ENCODE data around the gene HDAC4. TPM values are rescaled to one million over a fixed set of nuclear protein-coding genes. Genes with fewer than 3 reads are reported as not detected.

Gene HDAC4
- total and polyA plus RNA-seq, 2 of the 8 experiments (the other 6 are each of a cell fraction or from before 2014, with no cell fraction given) = 15.4 to 31.5 TPM

DNA sequence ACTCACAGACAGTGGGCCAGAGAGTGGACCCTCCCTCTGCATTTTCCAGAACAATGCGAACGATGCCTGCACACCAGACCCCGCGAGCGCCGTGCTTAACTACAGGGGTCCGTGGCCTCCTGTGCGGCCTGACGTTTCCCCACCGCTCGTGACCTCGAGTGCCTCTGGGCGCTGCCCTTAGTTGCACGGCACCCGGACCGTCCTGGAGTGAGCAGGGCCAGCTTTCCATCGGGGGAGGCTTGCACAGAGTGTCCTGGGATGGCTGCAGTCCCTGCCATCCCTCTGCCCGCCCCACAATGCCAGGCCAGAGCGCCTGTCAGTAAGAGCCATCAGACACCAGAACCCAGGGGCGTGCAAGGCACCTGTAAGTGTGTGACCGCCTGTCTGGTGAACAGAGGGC is 335.9 kb downstream of the HDAC4 start:
- Histone ChIP-seq H2AFZ (ENCODE audit: low read length) (no peak overlapping the region), H3K56ac (replicated peaks; ENCODE audit: insufficient read length, low read depth, low read length) (no peak overlapping the region), H3K23me2 (ENCODE audit: low read depth, low read length) (no peaks in the 10 kb centered on the region), H3K79me2 (ENCODE audit: control insufficient read depth in 1 of 2, insufficient read depth in 2 of 2, low read length in 2 of 2) (no peaks in the 10 kb centered on the region), H3K4me2 (ENCODE audit: insufficient read depth in 1 of 2, low read depth in 2 of 2, low read length in 2 of 2) (no peak overlapping the region), H2BK20ac (ENCODE audit: low read length) (no peak overlapping the region), H2BK12ac (ENCODE audit: low read depth, low read length) (no peak overlapping the region), H3K14ac (ENCODE audit: insufficient read length) (no peak overlapping the region), H4K91ac (replicated peaks; ENCODE audit: insufficient read length, low read length) (no peak overlapping the region), H3K4me1 (replicated peaks in 1 of 4; ENCODE audit: control insufficient read depth in 3 of 4, insufficient read depth in 4 of 4, low read length in 3 of 4) (no peaks in the 10 kb centered on the region; a peak in 1 of 7 replicates), H2BK5ac (ENCODE audit: low read depth, low read length) (no peak overlapping the region), H4K20me1 (replicated peaks in 1 of 2; ENCODE audit: control insufficient read depth in 1 of 2, insufficient read depth in 2 of 2, low read length in 2 of 2) (peaks cover 0 to 7% of the 10 kb centered on the region in 2 experiments), H4K8ac (ENCODE audit: extremely low read depth, insufficient read depth, low read length) (no peak overlapping the region), H3K4ac (replicated peaks; ENCODE audit: insufficient read length, low read depth, low read length) (no peak overlapping the region), H3K27me3 (replicated peaks in 1 of 4; ENCODE audit: control insufficient read depth in 3 of 4, extremely low read depth in 1 of 4, insufficient read depth in 3 of 4, low read length in 3 of 4) (no peaks in the 10 kb centered on the region), H2AK5ac (ENCODE audit: low read depth, low read length) (no peak overlapping the region), H4K5ac (ENCODE audit: insufficient read length, low read depth, low read length) (no peak overlapping the region), H2BK120ac (replicated peaks; ENCODE audit: low read depth, low read length) (no peak overlapping the region), H3K23ac (ENCODE audit: insufficient read length) (no peak overlapping the region), H3K9ac (replicated peaks in 1 of 4; ENCODE audit: extremely low read depth in 1 of 4, low read depth in 3 of 4, low read length in 3 of 4) (no peak overlapping the region), H3K27ac (ENCODE audit: low read depth, low read length) (no peak overlapping the region), H3K4me3 (ENCODE audit: extremely low read depth in 1 of 4, insufficient read depth in 2 of 4, low read depth in 3 of 4, low read length in 4 of 4) (no peak overlapping the region), H3K36me3 (ENCODE audit: control insufficient read depth in 2 of 4, insufficient read depth in 4 of 4, low read length in 3 of 4) (peaks cover 0 to 4% (median 1%) of the 10 kb centered on the region in 4 experiments; a peak in 2 of 8 replicates), H3K18ac (ENCODE audit: extremely low read depth, low read length) (no peak overlapping the region), H3K9me3 (ENCODE audit: insufficient read depth in 2 of 2, low read depth in 1 of 2, low read length in 1 of 2) (no peaks in the 10 kb centered on the region), H3K79me1 (ENCODE audit: low read depth, low read length) (no peaks in the 10 kb centered on the region), H2BK15ac (ENCODE audit: low read length) (no peak overlapping the region)
- POLR2A ChIA-PET (ENCODE audit: partially characterized antibody) = no interaction called here
- TF ChIP-seq SP4 (IDR thresholded peaks at IDR 0.05; ENCODE audit: low read length) = no peak
- TF ChIP-seq ATF2 (IDR thresholded peaks at IDR 0.05; ENCODE audit: low read length) = no peak
- TF ChIP-seq NRF1 (IDR thresholded peaks at IDR 0.05; ENCODE audit: low read depth, low read length) = no peak
- no peak for TF ChIP-seq RNF2 (IDR thresholded peaks at IDR 0.05; ENCODE audit: borderline replicate concordance, low read depth, low read length, missing control alignments, poor library complexity, severe bottlenecking)
- no peak for TF ChIP-seq TEAD4 (IDR thresholded peaks at IDR 0.05; ENCODE audit: low read depth, low read length)
- TF ChIP-seq CBX5 (IDR thresholded peaks at IDR 0.05; ENCODE audit: low read depth, low read length) = no peak
- TF ChIP-seq RAD21 (IDR thresholded peaks at IDR 0.05 in 1 of 2, conservative IDR thresholded peaks at IDR 0.05 in 1 of 2; ENCODE audit: low read depth in 2 of 2, low read length in 2 of 2) = no peak
- no peak for TF ChIP-seq SIN3A (conservative IDR thresholded peaks at IDR 0.05 in 1 of 2, IDR thresholded peaks at IDR 0.05 in 1 of 2; ENCODE audit: low read depth in 1 of 2, low read length in 2 of 2)
- TF ChIP-seq KDM4A (IDR thresholded peaks at IDR 0.05; ENCODE audit: low read depth, low read length, severe bottlenecking) = no peak
- WGBS, 2 experiments (ENCODE audit: extremely low coverage in 1 of 2, insufficient coverage in 1 of 2, insufficient read length in 1 of 2, insufficient replicate concordance in 2 of 2, low coverage in 1 of 2, low lambda C conversion rate in 2 of 2, missing lambda C conversion rate in 1 of 2) = 98% methylated on average over 21 of the region's 21 CpGs; no CpG with 5 or more reads in 1 of the 2 experiments
- CTCF ChIA-PET (ENCODE audit: partially characterized antibody) = no interaction called here
- no peak for FAIRE-seq
- no peak for DNase-seq (ENCODE audit: low read depth in 1 of 2, low spot score in 2 of 2)

Data from H1 (cell line).